HL-60 (cell line): ENCODE results near the gene FHL2.

Experiments used
- POLR2AphosphoS5 ChIP-seq: IDR thresholded peaks from 2 replicates; pipeline ENCODE4 v1.6.1; 2012; ENCODE audit warnings: low read depth
- TF ChIP-seq, protein P1 (sequence below): IDR thresholded peaks from one replicate; pipeline ENCODE4 v1.5.1; 2011; ENCODE audit warnings: low read length, control low read depth, inconsistent platforms; ENCODE audit not compliant: insufficient read depth

DNA sequence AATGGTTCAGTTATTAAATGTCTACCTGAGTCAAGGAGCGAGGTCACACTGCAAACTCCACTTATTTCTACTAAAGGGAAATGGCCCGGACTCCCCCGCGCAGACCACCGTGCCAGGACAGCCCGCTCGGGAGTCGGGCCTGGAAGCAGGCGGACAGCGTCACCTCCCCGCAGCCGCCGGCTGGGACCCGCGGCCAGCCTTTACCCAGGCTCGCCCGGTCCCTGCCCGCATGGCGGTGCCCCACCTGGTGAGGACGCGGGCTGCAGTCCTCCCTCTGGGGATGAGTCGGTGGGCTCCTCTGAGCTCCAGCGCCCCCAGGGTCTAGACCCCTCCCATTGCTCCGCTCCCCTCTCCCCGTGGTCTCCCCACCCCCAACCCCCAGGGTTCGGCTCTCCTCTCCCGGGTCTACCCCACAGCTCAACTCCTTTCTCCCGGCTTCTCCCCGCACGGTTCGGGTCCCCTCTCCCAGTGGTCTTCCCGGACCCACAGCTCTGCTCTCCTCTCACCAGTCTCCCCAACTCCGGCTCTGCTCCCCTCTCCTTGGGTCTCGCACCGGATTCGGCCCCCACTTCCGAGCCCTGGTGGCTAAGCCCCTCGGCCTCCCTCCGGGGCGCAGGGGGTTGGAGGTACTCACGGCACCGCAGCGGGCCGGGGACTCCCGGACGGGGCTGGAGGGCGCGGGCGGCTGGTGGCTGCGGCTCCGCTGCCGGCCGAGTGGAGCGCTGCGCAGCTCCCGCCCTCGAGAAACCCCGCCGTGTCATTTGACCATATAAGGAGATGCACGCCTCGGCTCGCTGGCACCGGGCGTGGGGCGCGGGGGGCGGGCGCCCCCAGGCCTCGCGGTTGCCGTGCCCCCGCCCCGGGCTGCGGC lies at the start of gene FHL2:
- TF ChIP-seq, protein P1, sequence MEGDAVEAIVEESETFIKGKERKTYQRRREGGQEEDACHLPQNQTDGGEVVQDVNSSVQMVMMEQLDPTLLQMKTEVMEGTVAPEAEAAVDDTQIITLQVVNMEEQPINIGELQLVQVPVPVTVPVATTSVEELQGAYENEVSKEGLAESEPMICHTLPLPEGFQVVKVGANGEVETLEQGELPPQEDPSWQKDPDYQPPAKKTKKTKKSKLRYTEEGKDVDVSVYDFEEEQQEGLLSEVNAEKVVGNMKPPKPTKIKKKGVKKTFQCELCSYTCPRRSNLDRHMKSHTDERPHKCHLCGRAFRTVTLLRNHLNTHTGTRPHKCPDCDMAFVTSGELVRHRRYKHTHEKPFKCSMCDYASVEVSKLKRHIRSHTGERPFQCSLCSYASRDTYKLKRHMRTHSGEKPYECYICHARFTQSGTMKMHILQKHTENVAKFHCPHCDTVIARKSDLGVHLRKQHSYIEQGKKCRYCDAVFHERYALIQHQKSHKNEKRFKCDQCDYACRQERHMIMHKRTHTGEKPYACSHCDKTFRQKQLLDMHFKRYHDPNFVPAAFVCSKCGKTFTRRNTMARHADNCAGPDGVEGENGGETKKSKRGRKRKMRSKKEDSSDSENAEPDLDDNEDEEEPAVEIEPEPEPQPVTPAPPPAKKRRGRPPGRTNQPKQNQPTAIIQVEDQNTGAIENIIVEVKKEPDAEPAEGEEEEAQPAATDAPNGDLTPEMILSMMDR, result peak; percentile 26
- no peak for TF ChIP-seq POLR2AphosphoS5
